Progenitor cell of endocrine pancreas (in vitro differentiated cells): ENCODE results near the gene RBM26. TPM values are rescaled to one million over a fixed set of nuclear protein-coding genes. Genes with fewer than 3 reads are reported as not detected.
A peak's percentile ranks its signal among the peaks of the same experiment; 100 is the strongest.
"Not testable (repeated sequence)": the region's sequence is repeated elsewhere in the genome, so short reads cannot be mapped to it uniquely, and the experiment has no call there.

Experiments used
- DNase-seq: peaks from one replicate; pipeline ENCODE4 v3.0.0; 2021; ENCODE audit warnings: low spot score; ENCODE audit not compliant: unreplicated experiment
- H3K27ac Mint-ChIP-seq: 2 replicates; pipeline ENCODE4 v1.8.0; 2021; ENCODE audit warnings: mild to moderate bottlenecking, moderate library complexity, mixed read lengths
- H3K27me3 Mint-ChIP-seq: 2 replicates; pipeline ENCODE4 v1.8.0; 2021; ENCODE audit warnings: mixed read lengths
- H3K36me3 Mint-ChIP-seq: 2 replicates; pipeline ENCODE4 v1.8.0; 2022; ENCODE audit warnings: mixed read lengths; ENCODE audit not compliant: insufficient read depth
- H3K4me1 Mint-ChIP-seq: 2 replicates; pipeline ENCODE4 v1.8.0; 2021; ENCODE audit warnings: low read depth, mixed read lengths
- H3K4me3 Mint-ChIP-seq: 2 replicates; pipeline ENCODE4 v1.8.0; 2021; ENCODE audit warnings: low read depth, mild to moderate bottlenecking, moderate library complexity, mixed read lengths
- H3K9me3 Mint-ChIP-seq: 2 replicates; pipeline ENCODE4 v1.8.0; 2021; ENCODE audit warnings: low read depth, mixed read lengths
- total RNA-seq: library from RNA; stranded (reverse); gene quantifications from 2 replicates; pipeline ENCODE4 v1.2.1, GENCODE V29; 2021
- TF ChIP-seq, protein P1 (sequence below): fragments of 200-600 bp; sonication (generic); IDR thresholded peaks from one replicate; pipeline ENCODE4 v1.5.0; 2021; ENCODE audit warnings: antibody characterized with exemption, mild to moderate bottlenecking; ENCODE audit not compliant: unreplicated experiment

The RBM26 gene
- total RNA-seq, 1 donor from 2014 or later = 81.2 TPM

DNA sequence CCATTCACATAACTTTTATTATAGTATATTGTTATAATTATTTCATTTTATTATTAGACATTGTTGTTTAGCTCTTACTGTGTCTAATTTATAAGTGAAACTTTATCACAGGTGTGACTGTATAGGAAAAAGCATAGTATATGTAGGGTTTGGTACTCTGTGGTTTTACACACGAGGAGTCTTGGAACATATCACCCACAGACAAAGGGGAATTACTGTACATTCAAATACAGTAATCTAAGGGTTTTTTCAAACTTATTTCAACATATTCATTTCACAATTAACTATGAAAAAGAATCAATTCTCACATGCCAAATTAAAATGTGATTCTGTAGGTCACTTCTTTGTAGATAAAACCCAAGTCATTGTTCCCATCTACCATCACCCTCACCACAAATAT lies 46.0 kb downstream of the RBM26 start:
- no peaks in the 10 kb centered on the region for H3K9me3 Mint-ChIP-seq
- no peak overlapping the region for H3K4me3 Mint-ChIP-seq
- H3K27me3 Mint-ChIP-seq = no peaks in the 10 kb centered on the region
- H3K4me1 Mint-ChIP-seq = peaks cover 9% of the 10 kb centered on the region
- DNase-seq = no peak
- peaks cover 25% of the 10 kb centered on the region for H3K36me3 Mint-ChIP-seq
- TF ChIP-seq, protein P1, sequence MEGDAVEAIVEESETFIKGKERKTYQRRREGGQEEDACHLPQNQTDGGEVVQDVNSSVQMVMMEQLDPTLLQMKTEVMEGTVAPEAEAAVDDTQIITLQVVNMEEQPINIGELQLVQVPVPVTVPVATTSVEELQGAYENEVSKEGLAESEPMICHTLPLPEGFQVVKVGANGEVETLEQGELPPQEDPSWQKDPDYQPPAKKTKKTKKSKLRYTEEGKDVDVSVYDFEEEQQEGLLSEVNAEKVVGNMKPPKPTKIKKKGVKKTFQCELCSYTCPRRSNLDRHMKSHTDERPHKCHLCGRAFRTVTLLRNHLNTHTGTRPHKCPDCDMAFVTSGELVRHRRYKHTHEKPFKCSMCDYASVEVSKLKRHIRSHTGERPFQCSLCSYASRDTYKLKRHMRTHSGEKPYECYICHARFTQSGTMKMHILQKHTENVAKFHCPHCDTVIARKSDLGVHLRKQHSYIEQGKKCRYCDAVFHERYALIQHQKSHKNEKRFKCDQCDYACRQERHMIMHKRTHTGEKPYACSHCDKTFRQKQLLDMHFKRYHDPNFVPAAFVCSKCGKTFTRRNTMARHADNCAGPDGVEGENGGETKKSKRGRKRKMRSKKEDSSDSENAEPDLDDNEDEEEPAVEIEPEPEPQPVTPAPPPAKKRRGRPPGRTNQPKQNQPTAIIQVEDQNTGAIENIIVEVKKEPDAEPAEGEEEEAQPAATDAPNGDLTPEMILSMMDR = no peak
- no peak overlapping the region for H3K27ac Mint-ChIP-seq

DNA sequence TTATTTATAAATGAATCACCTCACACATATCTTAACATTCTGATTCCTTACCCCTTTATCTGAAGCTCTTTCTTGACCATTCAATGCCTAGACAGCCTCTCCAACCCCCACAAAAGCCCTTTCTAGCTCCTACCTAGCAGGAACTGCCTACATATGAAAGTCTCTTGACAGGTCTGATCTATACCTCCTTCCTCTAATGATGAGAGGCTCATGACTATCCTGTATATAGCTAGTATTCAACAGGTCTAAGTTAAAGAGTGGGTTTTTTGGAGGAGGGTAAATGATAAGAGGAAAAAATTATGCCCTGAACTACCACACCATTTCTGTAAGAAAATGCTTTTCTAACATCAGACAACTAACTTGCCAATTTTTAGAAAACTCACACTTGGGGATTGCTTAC lies 47.0 kb downstream of the RBM26 start:
- no peak overlapping the region for H3K4me3 Mint-ChIP-seq
- TF ChIP-seq, protein P1 = no peak
- H3K4me1 Mint-ChIP-seq = peaks cover 9% of the 10 kb centered on the region
- H3K27me3 Mint-ChIP-seq = no peaks in the 10 kb centered on the region
- no peak for DNase-seq
- peaks cover 23% of the 10 kb centered on the region for H3K36me3 Mint-ChIP-seq
- H3K9me3 Mint-ChIP-seq = no peaks in the 10 kb centered on the region
- H3K27ac Mint-ChIP-seq = peak overlapping the region; percentile 73

GRCh38 chr13:79354285-79354684 lies 51.8 kb downstream of the RBM26 start:
- H3K27ac Mint-ChIP-seq = no peak overlapping the region

GRCh38 chr13:79353693-79354092 lies 52.4 kb downstream of the RBM26 start:
- TF ChIP-seq, protein P1 = no peak
- Mint-ChIP-seq H3K36me3 (peaks cover 21% of the 10 kb centered on the region), H3K9me3 (no peaks in the 10 kb centered on the region), H3K4me1 (no peaks in the 10 kb centered on the region), H3K4me3 (no peak overlapping the region), H3K27ac (no peak overlapping the region), H3K27me3 (no peaks in the 10 kb centered on the region)
- no peak for DNase-seq

More at GRCh38 chr13:79354285-79354684, 51.8 kb downstream of the RBM26 start:
- Mint-ChIP-seq H3K4me3 (no peak overlapping the region), H3K9me3 (no peaks in the 10 kb centered on the region), H3K27me3 (no peaks in the 10 kb centered on the region), H3K4me1 (no peaks in the 10 kb centered on the region), H3K36me3 (peaks cover 25% of the 10 kb centered on the region)
- no peak for DNase-seq
- TF ChIP-seq, protein P1 = no peak

DNA sequence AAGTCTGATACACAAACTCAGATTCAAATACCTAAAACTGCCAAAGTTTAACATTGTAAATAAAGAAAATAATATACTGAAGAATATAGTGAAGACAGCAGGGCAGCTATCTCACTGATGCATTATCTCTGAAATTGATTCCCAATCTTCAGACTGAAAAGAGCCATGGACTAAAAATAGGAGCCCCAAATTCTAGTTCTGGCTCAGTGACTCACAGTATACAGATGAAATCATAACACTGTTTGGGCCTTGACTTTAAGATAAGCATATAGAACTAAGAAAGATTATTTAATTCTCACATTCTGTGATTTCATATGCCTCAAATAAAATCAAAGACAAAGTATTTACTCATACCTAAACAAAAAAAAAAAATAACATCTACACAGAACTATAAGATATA lies 53.9 kb downstream of the RBM26 start:
- H3K27me3 Mint-ChIP-seq = no peaks in the 10 kb centered on the region
- H3K27ac Mint-ChIP-seq = no peak overlapping the region
- H3K4me3 Mint-ChIP-seq = no peak overlapping the region
- H3K9me3 Mint-ChIP-seq = no peaks in the 10 kb centered on the region
- TF ChIP-seq, protein P1 = no peak
- peaks cover 18% of the 10 kb centered on the region for H3K36me3 Mint-ChIP-seq
- no peaks in the 10 kb centered on the region for H3K4me1 Mint-ChIP-seq
- no peak for DNase-seq

DNA sequence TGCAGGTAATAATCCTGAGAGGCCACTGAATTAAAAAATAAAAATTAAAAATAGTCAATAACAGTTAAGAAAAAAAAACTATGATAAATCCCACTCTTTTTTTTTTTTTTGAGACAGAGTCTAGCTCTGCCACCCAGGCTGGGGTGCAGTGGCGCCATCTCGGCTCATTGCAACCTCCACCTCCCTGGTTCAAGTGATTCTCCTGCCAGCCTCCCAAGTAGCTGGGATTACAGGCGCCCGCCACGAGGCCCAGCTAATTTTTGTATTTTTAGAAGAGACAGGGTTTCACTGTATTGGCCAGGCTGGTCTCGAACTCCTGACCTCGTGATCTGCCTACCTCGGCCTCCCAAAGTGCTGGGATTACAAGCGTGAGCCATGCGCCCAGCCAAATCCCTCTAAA lies 56.4 kb downstream of the RBM26 start:
- H3K4me3 Mint-ChIP-seq, DNase-seq, H3K27ac Mint-ChIP-seq, H3K4me1 Mint-ChIP-seq, H3K9me3 Mint-ChIP-seq, H3K27me3 Mint-ChIP-seq: not testable (repeated sequence)
- H3K36me3 Mint-ChIP-seq = peaks cover 19% of the 10 kb centered on the region
